Tibial artery (tissue), 4 donors: ENCODE results near the gene TFDP1.
"Not testable (repeated sequence)": the region's sequence is repeated elsewhere in the genome, so short reads cannot be mapped to it uniquely, and the experiment has no call there.

Source experiments
- DNase-seq, 2 donors: peaks; one replicate each; pipeline ENCODE4 v3.0.0-alpha.2; 2019
- H3K27ac ChIP-seq, 2 donors: fragments of 200-600 bp; sonication (generic) in 1 of 2; 1 replicate in 1 of 2; 2 replicates in 1 of 2; pipeline ENCODE4 v1.5.1; 2018 to 2019; ENCODE audit warnings: mild to moderate bottlenecking in 1 of 2
- H3K27me3 ChIP-seq, 2 donors: fragments of 200-600 bp; sonication (generic) in 1 of 2; one replicate each; pipeline versions ENCODE4 v1.5.1 to v1.6.0; 2016 to 2019
- H3K36me3 ChIP-seq, 3 donors: fragments of 200-600 bp; sonication (generic) in 2 of 3; one replicate each; pipeline ENCODE4 v1.5.1; 2016 to 2019; ENCODE audit warnings: mild to moderate bottlenecking in 2 of 3
- H3K4me1 ChIP-seq, 4 donors: fragments of 200-600 bp; sonication (generic) in 2 of 4; 1 replicate in 3 of 4; 2 replicates in 1 of 4; pipeline ENCODE4 v1.5.1; 2016 to 2019
- H3K4me3 ChIP-seq, 2 donors: fragments of 200-600 bp; sonication (generic) in 1 of 2; 1 replicate in 1 of 2; 2 replicates in 1 of 2; pipeline ENCODE4 v1.5.1; 2018 to 2019; ENCODE audit warnings: mild to moderate bottlenecking in 2 of 2
- H3K9me3 ChIP-seq, 3 donors: fragments of 200-600 bp; sonication (generic) in 1 of 3; one replicate each; pipeline ENCODE4 v1.5.1; 2016 to 2019
- intact Hi-C: fragments of 100-400 bp; cut with DNase I; formaldehyde crosslinking; loops from one replicate; pipeline ENCODE4 v1.15.0; 2023; ENCODE audit warnings: low total_unique reads
- TF ChIP-seq, protein P1 (sequence below), 2 experiments: fragments of 200-600 bp in 1 of 2; fragments of 450-650 bp in 1 of 2; IDR thresholded peaks; one replicate each; pipeline ENCODE4 v1.5.1; 2017 to 2019; ENCODE audit warnings: antibody characterized with exemption in 2 of 2, mild to moderate bottlenecking in 1 of 2, moderate library complexity in 1 of 2

TFDP1 gene

DNA sequence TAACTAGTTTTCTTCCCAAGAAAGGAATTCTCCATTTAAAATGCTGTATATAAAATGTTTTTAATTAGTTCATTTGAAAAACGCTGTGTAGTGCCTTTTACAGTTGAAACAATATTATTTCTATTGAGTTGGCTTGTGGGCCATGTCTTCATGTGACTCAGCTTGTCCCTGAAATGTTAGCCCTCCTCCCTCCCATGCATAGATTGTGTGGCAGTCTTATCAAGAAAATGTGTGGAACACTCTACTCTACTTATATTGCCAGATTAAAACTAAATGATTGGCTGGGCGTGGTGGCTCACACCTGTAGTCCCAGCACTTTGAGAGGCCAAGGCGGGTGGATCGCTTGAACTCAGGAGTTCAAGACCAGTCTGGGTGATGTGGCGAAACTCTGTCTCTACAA lies 33.4 kb downstream of the TFDP1 start:
- intact Hi-C loops = no loop called here
- DNase-seq = no peak
- H3K9me3 ChIP-seq = no peaks in the 10 kb centered on the region
- peaks cover 0 to 11% (median 0%) of the 10 kb centered on the region in 3 donors for H3K36me3 ChIP-seq
- no peak overlapping the region for H3K27ac ChIP-seq
- TF ChIP-seq, protein P1, sequence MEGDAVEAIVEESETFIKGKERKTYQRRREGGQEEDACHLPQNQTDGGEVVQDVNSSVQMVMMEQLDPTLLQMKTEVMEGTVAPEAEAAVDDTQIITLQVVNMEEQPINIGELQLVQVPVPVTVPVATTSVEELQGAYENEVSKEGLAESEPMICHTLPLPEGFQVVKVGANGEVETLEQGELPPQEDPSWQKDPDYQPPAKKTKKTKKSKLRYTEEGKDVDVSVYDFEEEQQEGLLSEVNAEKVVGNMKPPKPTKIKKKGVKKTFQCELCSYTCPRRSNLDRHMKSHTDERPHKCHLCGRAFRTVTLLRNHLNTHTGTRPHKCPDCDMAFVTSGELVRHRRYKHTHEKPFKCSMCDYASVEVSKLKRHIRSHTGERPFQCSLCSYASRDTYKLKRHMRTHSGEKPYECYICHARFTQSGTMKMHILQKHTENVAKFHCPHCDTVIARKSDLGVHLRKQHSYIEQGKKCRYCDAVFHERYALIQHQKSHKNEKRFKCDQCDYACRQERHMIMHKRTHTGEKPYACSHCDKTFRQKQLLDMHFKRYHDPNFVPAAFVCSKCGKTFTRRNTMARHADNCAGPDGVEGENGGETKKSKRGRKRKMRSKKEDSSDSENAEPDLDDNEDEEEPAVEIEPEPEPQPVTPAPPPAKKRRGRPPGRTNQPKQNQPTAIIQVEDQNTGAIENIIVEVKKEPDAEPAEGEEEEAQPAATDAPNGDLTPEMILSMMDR (IDR thresholded peaks at IDR 0.05) = no peak
- no peaks in the 10 kb centered on the region for H3K4me1 ChIP-seq
- no peaks in the 10 kb centered on the region for H3K27me3 ChIP-seq
- no peak overlapping the region for H3K4me3 ChIP-seq

DNA sequence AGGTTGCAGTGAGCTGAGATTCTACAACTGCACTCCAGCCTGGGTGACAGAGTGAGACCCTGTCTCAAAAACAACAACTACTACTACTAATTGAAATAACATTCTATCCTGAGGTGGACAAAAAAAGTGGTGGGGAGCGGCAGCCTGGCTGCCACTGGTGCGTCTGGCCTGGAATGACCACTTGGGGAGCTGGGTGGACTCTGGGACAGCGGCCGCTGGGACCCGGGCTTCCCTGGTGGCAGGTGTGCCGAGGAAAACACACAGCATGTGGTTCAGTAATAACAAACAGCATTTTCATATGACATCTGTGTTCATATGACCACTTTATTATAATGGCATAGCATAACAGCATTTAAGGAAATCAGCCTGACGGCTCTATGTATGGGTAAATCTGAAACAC lies 33.9 kb downstream of the TFDP1 start:
- Histone ChIP-seq H3K36me3 (peaks cover 0 to 13% (median 0%) of the 10 kb centered on the region in 3 donors), H3K9me3 (no peaks in the 10 kb centered on the region), H3K27ac (no peak overlapping the region), H3K27me3 (no peaks in the 10 kb centered on the region), H3K4me3 (no peak overlapping the region), H3K4me1 (no peaks in the 10 kb centered on the region)
- DNase-seq = no peak
- TF ChIP-seq, protein P1 (IDR thresholded peaks at IDR 0.05) = no peak
- intact Hi-C loops = no loop called here

DNA sequence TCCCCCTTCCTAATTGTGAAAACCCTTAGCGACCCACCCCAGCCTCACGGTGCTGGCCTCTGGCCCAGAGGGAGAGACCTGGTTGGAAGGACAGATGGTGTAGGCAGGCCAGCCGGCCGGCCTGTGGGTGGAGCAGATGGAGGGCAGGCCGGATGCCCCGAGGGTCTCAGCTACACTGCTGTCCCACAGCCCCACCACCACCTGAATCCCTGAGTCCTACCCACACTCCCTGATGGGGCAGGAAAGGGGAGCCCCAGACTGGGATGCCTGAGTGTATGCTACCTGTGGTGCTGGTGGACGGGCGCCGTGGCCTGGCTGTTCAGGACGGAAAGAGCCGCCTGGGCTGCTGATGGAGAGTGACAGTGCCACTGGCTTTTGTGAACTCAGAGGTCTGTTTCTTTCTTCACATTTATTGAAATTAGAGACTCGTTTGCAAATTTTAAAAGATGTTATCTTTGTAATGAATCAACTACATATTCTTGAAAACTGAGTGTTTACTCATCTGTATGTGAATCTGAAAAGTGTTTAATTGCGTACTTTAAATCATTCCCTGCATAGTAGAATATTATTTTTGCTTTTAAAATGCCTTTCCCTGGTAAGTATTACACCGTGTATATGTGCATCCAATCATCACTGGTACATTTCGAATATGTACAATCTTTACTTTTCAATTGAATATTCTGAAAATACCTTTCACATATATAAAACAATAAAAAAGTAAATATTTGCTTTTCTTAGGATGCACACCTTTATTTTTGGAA lies 35.7 kb downstream of the TFDP1 start:
- H3K4me1 ChIP-seq = no peaks in the 10 kb centered on the region
- TF ChIP-seq, protein P1 (IDR thresholded peaks at IDR 0.05) = no peak
- intact Hi-C loops = no loop called here
- DNase-seq = no peak
- H3K27me3 ChIP-seq = no peaks in the 10 kb centered on the region
- H3K27ac ChIP-seq = no peak overlapping the region
- no peak overlapping the region for H3K4me3 ChIP-seq
- H3K36me3 ChIP-seq = peaks cover 0 to 13% (median 0%) of the 10 kb centered on the region in 3 donors
- H3K9me3 ChIP-seq = no peaks in the 10 kb centered on the region

DNA sequence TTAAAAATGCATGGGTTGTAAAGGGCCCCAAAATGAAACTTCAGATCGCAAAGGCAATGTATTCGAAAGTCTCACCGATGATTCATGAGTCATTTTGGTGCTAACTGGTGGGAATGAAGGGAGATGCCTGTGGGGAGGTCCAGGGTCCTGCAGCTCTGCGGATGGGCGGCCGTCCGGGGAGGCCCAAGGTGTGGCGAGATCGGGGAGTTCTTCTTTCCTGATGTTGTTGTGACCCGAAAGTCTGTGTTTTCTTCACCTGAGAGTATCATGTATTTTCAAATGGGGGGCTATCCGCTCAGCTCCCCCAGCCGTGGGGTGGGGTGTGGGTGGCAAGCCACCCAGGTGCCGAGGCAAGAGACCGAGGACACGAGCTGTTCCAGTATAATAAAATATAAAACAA lies 36.5 kb downstream of the TFDP1 start:
- TF ChIP-seq, protein P1 (IDR thresholded peaks at IDR 0.05) = no peak
- no peak for DNase-seq
- Histone ChIP-seq H3K36me3 (peaks cover 0 to 13% (median 0%) of the 10 kb centered on the region in 3 donors), H3K27ac (no peak overlapping the region), H3K27me3 (no peaks in the 10 kb centered on the region), H3K4me1 (no peaks in the 10 kb centered on the region), H3K4me3 (no peak overlapping the region), H3K9me3 (no peaks in the 10 kb centered on the region)
- intact Hi-C loops = no loop called here

DNA sequence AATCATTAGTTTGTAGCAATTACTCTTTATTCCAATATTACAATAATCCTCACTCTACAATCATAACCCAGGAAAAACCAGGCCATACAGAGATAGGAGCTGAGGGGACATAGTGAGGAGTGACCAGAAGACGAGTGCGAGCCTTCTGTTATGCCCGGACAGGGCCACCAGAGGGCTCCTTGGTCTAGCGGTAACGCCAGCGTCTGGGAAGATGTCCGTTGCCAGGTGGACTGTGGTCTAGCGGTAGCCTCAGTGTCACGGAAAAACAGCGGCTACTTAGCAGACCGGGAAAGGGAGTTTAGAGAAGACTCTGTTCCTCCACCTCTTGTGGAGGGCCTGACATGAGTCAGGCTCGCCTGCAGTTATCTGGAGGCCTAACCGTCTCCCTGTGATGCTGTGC lies 36.9 kb downstream of the TFDP1 start:
- H3K4me1 ChIP-seq, DNase-seq, H3K27me3 ChIP-seq, intact Hi-C loops, H3K9me3 ChIP-seq, H3K27ac ChIP-seq, H3K4me3 ChIP-seq: not testable (repeated sequence)
- peaks cover 0 to 13% (median 0%) of the 10 kb centered on the region in 3 donors for H3K36me3 ChIP-seq
- TF ChIP-seq, protein P1 (IDR thresholded peaks at IDR 0.05) = peak; percentile 35 to 47

DNA sequence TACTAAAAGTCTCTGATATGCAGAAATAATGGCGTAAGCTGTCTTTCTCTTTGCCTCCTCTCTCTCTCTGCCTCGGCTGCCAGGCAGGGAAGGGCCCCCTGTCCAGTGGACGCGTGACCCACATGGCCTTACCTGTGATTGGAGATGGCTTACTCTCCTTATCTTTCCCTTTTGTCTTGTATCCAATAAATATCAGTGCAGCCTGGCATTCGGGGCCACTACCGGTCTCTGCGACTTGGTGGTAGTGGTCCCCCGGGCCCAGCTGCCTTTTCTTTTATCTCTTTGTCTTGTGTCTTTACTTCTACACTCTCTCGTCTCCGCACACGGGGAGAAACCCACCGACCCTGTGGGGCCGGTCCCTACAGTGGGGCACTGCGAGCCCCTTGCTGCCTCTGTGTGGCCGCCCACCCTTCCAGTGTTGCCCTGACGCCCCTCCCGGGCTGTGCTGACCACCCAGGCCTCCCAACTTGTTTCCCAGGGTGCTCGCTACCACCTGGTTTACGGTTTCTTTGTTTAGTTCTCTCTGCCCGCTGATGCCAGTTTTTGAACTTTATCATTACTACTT lies 37.5 kb downstream of the TFDP1 start:
- intact Hi-C loops, H3K4me3 ChIP-seq, DNase-seq: not testable (repeated sequence)

More for the DNA sequence above, 37.5 kb downstream of the TFDP1 start:
- not testable (repeated sequence) for H3K27ac ChIP-seq, H3K27me3 ChIP-seq, H3K9me3 ChIP-seq, H3K4me1 ChIP-seq
- H3K36me3 ChIP-seq = peaks cover 0 to 13% (median 0%) of the 10 kb centered on the region in 3 donors
